Measurements from ENCODE around the gene MBIP.

MBIP gene

DNA sequence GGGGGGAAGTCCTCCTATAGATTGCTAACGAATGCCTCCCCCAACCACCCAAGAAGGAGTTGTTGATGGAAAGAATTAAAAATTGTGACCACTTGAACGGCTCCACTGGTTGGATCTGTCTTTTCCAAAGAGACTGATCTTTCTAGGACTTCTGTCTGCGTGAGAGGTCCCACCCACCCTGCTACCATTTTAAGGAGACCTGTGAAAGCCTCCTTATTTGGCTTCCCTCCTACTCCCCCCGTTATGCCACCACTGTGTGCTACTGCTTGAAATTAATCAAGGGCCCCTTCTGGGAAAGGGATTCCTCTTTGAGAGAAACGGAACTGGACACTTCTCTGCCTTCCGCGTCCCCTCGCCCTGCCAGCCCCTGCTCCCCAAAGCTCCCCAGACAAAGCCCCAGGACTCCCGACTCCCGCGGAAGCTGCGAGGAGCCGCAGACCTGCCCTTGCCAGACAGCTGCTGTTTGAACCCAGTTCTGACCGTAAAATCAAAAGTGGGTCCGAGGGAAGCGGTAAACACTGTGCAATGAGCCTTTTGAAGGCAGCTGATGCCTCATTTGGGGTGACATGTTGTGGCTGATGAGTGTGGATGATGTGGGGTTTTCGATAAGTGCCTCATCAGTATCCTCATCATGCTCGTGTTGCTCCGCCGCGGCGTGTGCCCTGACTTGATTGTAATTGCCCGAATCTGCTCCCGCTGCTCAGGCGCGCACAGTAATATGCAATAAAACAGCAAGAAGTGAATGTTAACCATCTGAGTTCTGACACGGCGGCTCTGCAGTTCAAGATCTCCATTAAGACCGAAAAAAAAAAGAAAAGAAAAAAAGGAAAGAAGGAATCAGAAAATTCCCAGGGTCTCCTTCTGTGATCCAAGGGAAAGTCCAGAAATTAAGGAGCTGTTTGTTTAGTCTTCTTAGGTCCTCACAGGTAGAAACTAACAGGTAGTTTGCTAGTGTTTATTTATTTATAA is 48.2 kb downstream of the MBIP start:
- peak overlapping the region; percentile 19 for H3K4me3 ChIP-seq (ENCODE audit: low read depth, low read length)
- peak; percentile 7 for DNase-seq (ENCODE audit: low read depth, low spot score)
- TF ChIP-seq, protein P1, sequence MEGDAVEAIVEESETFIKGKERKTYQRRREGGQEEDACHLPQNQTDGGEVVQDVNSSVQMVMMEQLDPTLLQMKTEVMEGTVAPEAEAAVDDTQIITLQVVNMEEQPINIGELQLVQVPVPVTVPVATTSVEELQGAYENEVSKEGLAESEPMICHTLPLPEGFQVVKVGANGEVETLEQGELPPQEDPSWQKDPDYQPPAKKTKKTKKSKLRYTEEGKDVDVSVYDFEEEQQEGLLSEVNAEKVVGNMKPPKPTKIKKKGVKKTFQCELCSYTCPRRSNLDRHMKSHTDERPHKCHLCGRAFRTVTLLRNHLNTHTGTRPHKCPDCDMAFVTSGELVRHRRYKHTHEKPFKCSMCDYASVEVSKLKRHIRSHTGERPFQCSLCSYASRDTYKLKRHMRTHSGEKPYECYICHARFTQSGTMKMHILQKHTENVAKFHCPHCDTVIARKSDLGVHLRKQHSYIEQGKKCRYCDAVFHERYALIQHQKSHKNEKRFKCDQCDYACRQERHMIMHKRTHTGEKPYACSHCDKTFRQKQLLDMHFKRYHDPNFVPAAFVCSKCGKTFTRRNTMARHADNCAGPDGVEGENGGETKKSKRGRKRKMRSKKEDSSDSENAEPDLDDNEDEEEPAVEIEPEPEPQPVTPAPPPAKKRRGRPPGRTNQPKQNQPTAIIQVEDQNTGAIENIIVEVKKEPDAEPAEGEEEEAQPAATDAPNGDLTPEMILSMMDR (IDR thresholded peaks at IDR 0.05; ENCODE audit: low read depth, low read length), result no peak
- in situ Hi-C loops (cut with HindIII; ENCODE audit: low sequenced_read_pairs), result no loop called here

DNA sequence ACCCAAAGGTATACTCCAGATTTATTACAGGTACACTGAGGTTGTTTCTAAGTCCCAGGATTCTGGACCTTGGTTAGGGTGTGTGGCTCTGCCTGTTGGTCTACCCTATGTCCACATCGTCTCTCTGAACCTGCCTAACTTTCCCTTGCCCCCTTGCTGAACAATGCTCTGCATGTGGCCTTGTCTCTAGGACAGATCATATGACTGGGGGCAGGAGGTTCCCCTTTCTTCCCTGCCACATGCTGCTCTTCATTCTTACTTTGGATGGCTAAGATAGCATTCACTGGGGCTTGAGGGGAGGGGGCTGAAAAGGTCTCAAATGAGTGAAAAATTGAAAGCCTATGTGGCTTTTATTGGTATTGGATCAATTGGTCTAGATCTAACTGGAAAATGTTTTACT is 49.2 kb downstream of the MBIP start:
- H3K4me3 ChIP-seq (ENCODE audit: low read depth, low read length), result no peak overlapping the region
- TF ChIP-seq, protein P1 (IDR thresholded peaks at IDR 0.05; ENCODE audit: low read depth, low read length), result no peak
- in situ Hi-C loops (cut with HindIII; ENCODE audit: low sequenced_read_pairs), result no loop called here
- DNase-seq (ENCODE audit: low read depth, low spot score), result no peak

DNA sequence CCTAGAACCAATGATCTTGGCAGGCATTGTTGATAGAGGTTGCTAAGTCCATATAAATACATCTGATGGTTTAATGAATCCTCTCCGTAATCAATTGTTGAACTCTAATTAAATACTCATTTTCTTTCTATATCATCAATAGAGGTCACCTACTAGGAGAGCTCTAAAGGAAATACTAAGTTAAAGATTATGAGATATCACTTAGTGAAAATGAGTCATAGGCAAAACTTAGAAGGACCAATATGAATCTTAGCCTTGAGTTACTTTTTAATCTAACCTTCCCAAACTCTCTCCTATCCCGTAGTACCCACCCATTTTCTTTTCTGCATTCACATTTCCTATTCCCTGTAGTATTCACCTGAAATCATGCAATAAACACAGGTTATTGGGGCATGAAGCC is 50.2 kb downstream of the MBIP start:
- in situ Hi-C loops (cut with HindIII; ENCODE audit: low sequenced_read_pairs), result no loop called here

DNA sequence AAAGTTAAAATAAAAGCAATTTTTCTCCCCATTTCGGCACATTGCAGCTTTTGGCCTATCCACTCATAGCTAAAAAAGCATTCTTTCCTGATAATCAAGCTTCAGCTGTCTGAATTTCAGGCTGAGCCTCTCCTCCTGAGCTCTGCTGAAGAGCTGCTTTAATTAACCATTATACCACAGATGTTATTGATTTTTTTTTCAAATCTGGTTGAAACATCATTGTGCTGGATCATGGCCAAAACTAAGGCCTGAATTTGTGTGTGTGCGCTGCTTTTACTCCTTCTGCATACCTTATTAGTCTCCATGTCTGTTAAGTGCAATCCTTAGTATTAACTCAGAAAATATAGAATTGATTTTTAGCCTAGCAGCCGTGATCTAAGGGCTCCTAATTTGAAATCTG is 52.3 kb downstream of the MBIP start:
- TF ChIP-seq, protein P1 (IDR thresholded peaks at IDR 0.05; ENCODE audit: low read depth, low read length), result no peak
- H3K4me3 ChIP-seq (ENCODE audit: low read depth, low read length), result no peak overlapping the region
- in situ Hi-C loops (cut with HindIII; ENCODE audit: low sequenced_read_pairs), result no loop called here
- DNase-seq (ENCODE audit: low read depth, low spot score), result no peak

More for the DNA sequence above, 50.2 kb downstream of the MBIP start:
- no peak overlapping the region for H3K4me3 ChIP-seq (ENCODE audit: low read depth, low read length)
- no peak for DNase-seq (ENCODE audit: low read depth, low spot score)
- TF ChIP-seq, protein P1 (IDR thresholded peaks at IDR 0.05; ENCODE audit: low read depth, low read length), result no peak

DNA sequence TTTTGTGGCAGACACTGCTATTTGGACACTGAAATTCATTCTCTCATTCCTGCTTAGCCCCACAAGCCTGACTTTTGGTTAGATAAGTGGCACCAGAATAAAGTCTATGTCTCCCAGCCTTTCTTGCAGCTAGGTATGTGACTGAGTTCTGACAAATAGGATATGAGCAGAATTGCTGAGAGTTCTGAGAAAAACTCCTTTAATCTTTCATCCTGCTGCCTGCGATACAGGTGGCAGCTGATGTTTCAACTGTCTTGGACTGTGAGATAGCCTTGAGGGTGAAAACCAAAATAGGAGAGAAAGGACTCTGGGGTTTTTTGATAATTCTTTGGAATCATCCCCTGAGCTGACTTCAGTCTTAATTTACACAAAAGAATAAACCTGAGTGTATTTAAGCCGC is 55.8 kb downstream of the MBIP start:
- in situ Hi-C loops (cut with HindIII; ENCODE audit: low sequenced_read_pairs), result no loop called here
- TF ChIP-seq, protein P1 (IDR thresholded peaks at IDR 0.05; ENCODE audit: low read depth, low read length), result no peak
- DNase-seq (ENCODE audit: low read depth, low spot score), result no peak
- H3K4me3 ChIP-seq (ENCODE audit: low read depth, low read length), result no peak overlapping the region

DNA sequence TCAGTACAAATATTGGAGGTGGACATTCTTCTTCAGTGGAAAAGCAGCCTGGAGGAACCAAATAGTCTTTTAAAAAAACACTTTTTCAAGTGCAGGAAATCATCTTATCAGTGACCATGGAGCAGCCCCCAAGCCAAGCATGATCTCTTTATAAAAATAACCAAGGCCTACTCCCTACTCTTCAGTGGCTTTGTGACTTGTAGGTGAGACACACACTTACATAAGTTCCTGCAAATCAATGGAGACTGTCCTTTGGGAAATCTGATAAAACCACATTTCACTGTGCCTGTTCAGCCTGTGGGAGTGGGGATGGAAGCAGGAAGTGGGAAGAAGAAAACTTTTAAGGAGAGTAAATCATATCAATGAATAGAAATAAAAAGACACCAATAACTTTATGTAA is 56.3 kb downstream of the MBIP start:
- DNase-seq (ENCODE audit: low read depth, low spot score), result no peak
- TF ChIP-seq, protein P1 (IDR thresholded peaks at IDR 0.05; ENCODE audit: low read depth, low read length), result no peak
- H3K4me3 ChIP-seq (ENCODE audit: low read depth, low read length), result no peak overlapping the region
- in situ Hi-C loops (cut with HindIII; ENCODE audit: low sequenced_read_pairs), result no loop called here
